Erythroblast (primary cell): Measurements from ENCODE around the gene CD47.

Source experiments
- GATA1 ChIP-seq: IDR thresholded peaks from 2 replicates; pipeline ENCODE4 v1.6.1; 2011; ENCODE audit warnings: low read depth, mild to moderate bottlenecking, control low read depth, low read length, moderate library complexity
- POLR2A ChIP-seq: IDR thresholded peaks from 2 replicates; pipeline ENCODE4 v1.6.1; 2011; ENCODE audit warnings: mild to moderate bottlenecking, low read length

DNA sequence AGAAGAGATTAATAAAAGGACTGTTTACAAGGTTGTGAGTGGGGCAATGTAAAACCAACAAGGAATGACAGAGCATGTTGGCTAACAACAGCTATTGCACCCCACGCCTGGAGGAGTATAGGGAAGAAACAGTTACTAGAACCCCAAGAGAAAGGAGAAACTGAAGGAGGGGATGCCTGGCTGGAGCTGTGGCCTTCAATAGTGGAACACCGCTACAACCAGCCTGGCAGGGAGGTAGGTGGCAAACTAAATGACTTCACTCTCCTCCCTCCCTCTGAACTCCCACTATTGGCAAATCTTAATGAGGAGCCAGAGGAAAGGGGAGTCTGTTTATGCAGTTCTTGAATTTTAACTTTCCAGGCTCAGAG is 7.2 kb upstream of the CD47 start:
- TF ChIP-seq POLR2A: no peak
- no peak for TF ChIP-seq GATA1
